ENCODE results near the gene TTC28.

TTC28 gene

GRCh38 chr22:28599693-28600092, 79.9 kb downstream of the TTC28 start:
- peaks cover 18% of the 10 kb centered on the region for H3K4me1 ChIP-seq (ENCODE audit: insufficient read depth, low read length)
- no peak overlapping the region for H3K27ac ChIP-seq (ENCODE audit: low read depth, low read length)
- no peaks in the 10 kb centered on the region for H3K9me3 ChIP-seq (ENCODE audit: low read length)
- no peaks in the 10 kb centered on the region for H3K27me3 ChIP-seq (ENCODE audit: control insufficient read depth in 1 of 2, insufficient read depth in 2 of 2, low read length in 2 of 2)
- H3K4me3 ChIP-seq (ENCODE audit: low read depth in 1 of 2, low read length in 2 of 2) = no peak overlapping the region
- no peaks in the 10 kb centered on the region for H3K36me3 ChIP-seq (ENCODE audit: insufficient read depth, low read length)
- H3K9ac ChIP-seq (ENCODE audit: low read length) = no peak overlapping the region

GRCh38 chr22:28597665-28598064, 82.0 kb downstream of the TTC28 start:
- Histone ChIP-seq H3K27me3 (ENCODE audit: control insufficient read depth in 1 of 2, insufficient read depth in 2 of 2, low read length in 2 of 2) (no peaks in the 10 kb centered on the region), H3K9ac (ENCODE audit: low read length) (no peak overlapping the region), H3K4me1 (ENCODE audit: insufficient read depth, low read length) (peaks cover 21% of the 10 kb centered on the region), H3K36me3 (ENCODE audit: insufficient read depth, low read length) (no peaks in the 10 kb centered on the region), H3K27ac (ENCODE audit: low read depth, low read length) (no peak overlapping the region), H3K9me3 (ENCODE audit: low read length) (no peaks in the 10 kb centered on the region), H3K4me3 (ENCODE audit: low read depth in 1 of 2, low read length in 2 of 2) (no peak overlapping the region)

DNA sequence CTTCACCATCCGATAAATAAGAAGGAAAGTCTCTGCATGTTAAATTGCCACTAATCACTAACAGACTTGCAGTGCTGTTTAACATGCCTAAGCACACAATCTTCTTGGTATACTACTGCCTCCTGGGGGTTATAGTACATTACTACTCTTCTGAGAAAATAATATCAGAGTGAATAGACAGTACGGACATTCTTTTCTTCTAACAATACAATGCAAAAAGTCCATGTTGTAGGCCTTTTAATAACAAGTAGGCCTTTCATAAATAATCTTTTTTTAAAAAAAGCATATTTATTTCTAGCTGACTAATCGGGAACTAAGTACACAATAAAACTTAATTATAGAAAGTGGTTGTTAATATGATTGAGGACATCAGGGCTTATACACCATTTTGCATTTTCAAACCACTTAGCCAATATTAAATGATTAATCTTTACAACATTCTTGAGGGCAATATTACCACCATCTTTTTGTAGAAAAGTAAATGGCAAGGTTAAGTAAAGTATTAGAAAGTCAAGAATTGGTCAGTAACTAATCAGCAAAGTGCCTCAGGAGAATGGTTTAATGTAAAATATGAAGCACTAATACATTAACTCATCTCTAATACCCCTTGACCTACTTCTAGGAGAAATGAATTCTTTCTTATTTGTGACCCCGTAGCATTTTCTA, 84.7 kb downstream of the TTC28 start:
- Histone ChIP-seq H3K27ac (ENCODE audit: low read depth, low read length) (no peak overlapping the region), H3K4me3 (ENCODE audit: low read depth in 1 of 2, low read length in 2 of 2) (no peak overlapping the region), H3K4me1 (ENCODE audit: insufficient read depth, low read length) (peaks cover 16% of the 10 kb centered on the region), H3K27me3 (ENCODE audit: control insufficient read depth in 1 of 2, insufficient read depth in 2 of 2, low read length in 2 of 2) (no peaks in the 10 kb centered on the region), H3K9me3 (ENCODE audit: low read length) (no peaks in the 10 kb centered on the region), H3K36me3 (ENCODE audit: insufficient read depth, low read length) (no peaks in the 10 kb centered on the region), H3K9ac (ENCODE audit: low read length) (no peak overlapping the region)

GRCh38 chr22:28594076-28594796, 85.4 kb downstream of the TTC28 start:
- H3K4me3 ChIP-seq (ENCODE audit: low read depth in 1 of 2, low read length in 2 of 2) = no peak overlapping the region
- H3K9ac ChIP-seq (ENCODE audit: low read length) = no peak overlapping the region
- no peak overlapping the region for H3K27ac ChIP-seq (ENCODE audit: low read depth, low read length)
- H3K36me3 ChIP-seq (ENCODE audit: insufficient read depth, low read length) = no peaks in the 10 kb centered on the region
- no peaks in the 10 kb centered on the region for H3K27me3 ChIP-seq (ENCODE audit: control insufficient read depth in 1 of 2, insufficient read depth in 2 of 2, low read length in 2 of 2)
- H3K9me3 ChIP-seq (ENCODE audit: low read length) = no peaks in the 10 kb centered on the region
- H3K4me1 ChIP-seq (ENCODE audit: insufficient read depth, low read length) = peaks cover 13% of the 10 kb centered on the region

DNA sequence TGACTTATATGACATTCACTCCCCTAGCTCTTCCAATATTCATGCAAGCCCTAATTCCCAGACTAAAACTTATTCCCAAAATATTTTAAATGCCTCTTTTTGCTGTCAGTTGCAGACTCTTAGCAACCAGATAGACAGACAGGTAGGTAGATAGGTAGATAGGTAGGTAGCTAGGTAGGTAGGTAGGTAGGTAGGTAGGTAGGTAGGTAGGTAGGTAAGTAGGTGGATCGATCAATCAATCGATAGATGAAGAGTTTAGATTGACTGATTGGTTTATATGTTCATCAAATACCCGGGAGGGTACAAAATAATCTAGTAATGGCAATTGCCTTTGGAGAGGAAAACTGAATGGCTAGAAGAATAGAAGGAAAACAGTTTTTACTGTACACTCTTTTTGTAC, 86.3 kb downstream of the TTC28 start:
- H3K4me1 ChIP-seq (ENCODE audit: insufficient read depth, low read length) = peaks cover 13% of the 10 kb centered on the region
- H3K4me3 ChIP-seq (ENCODE audit: low read depth in 1 of 2, low read length in 2 of 2) = no peak overlapping the region
- no peaks in the 10 kb centered on the region for H3K9me3 ChIP-seq (ENCODE audit: low read length)
- H3K27me3 ChIP-seq (ENCODE audit: control insufficient read depth in 1 of 2, insufficient read depth in 2 of 2, low read length in 2 of 2) = no peaks in the 10 kb centered on the region
- H3K36me3 ChIP-seq (ENCODE audit: insufficient read depth, low read length) = no peaks in the 10 kb centered on the region
- H3K9ac ChIP-seq (ENCODE audit: low read length) = no peak overlapping the region
- H3K27ac ChIP-seq (ENCODE audit: low read depth, low read length) = no peak overlapping the region

- H3K9ac ChIP-seq (ENCODE audit: low read length) = no peak overlapping the region
- H3K27me3 ChIP-seq (ENCODE audit: control insufficient read depth in 1 of 2, insufficient read depth in 2 of 2, low read length in 2 of 2) = no peaks in the 10 kb centered on the region
- no peaks in the 10 kb centered on the region for H3K9me3 ChIP-seq (ENCODE audit: low read length)
- H3K36me3 ChIP-seq (ENCODE audit: insufficient read depth, low read length) = no peaks in the 10 kb centered on the region
- H3K4me1 ChIP-seq (ENCODE audit: insufficient read depth, low read length) = no peaks in the 10 kb centered on the region
- no peak overlapping the region for H3K4me3 ChIP-seq (ENCODE audit: low read depth in 1 of 2, low read length in 2 of 2)
- H3K27ac ChIP-seq (ENCODE audit: low read depth, low read length) = no peak overlapping the region
Observed at GRCh38 chr22:28589102-28589750, 90.4 kb downstream of the TTC28 start.

- Histone ChIP-seq H3K36me3 (ENCODE audit: insufficient read depth, low read length) (no peaks in the 10 kb centered on the region), H3K27me3 (ENCODE audit: control insufficient read depth in 1 of 2, insufficient read depth in 2 of 2, low read length in 2 of 2) (no peaks in the 10 kb centered on the region), H3K9me3 (ENCODE audit: low read length) (no peaks in the 10 kb centered on the region), H3K4me3 (ENCODE audit: low read depth in 1 of 2, low read length in 2 of 2) (no peak overlapping the region), H3K4me1 (ENCODE audit: insufficient read depth, low read length) (no peaks in the 10 kb centered on the region), H3K27ac (ENCODE audit: low read depth, low read length) (no peak overlapping the region), H3K9ac (ENCODE audit: low read length) (no peak overlapping the region)
Observed at GRCh38 chr22:28585324-28585723, 94.3 kb downstream of the TTC28 start.

GRCh38 chr22:28582806-28583205, 96.8 kb downstream of the TTC28 start:
- Histone ChIP-seq H3K36me3 (ENCODE audit: insufficient read depth, low read length) (no peaks in the 10 kb centered on the region), H3K27me3 (ENCODE audit: control insufficient read depth in 1 of 2, insufficient read depth in 2 of 2, low read length in 2 of 2) (no peaks in the 10 kb centered on the region), H3K9me3 (ENCODE audit: low read length) (no peaks in the 10 kb centered on the region), H3K4me1 (ENCODE audit: insufficient read depth, low read length) (no peaks in the 10 kb centered on the region), H3K4me3 (ENCODE audit: low read depth in 1 of 2, low read length in 2 of 2) (no peak overlapping the region), H3K27ac (ENCODE audit: low read depth, low read length) (no peak overlapping the region), H3K9ac (ENCODE audit: low read length) (no peak overlapping the region)

- no peaks in the 10 kb centered on the region for H3K27me3 ChIP-seq (ENCODE audit: control insufficient read depth in 1 of 2, insufficient read depth in 2 of 2, low read length in 2 of 2)
- H3K9ac ChIP-seq (ENCODE audit: low read length) = no peak overlapping the region
- H3K27ac ChIP-seq (ENCODE audit: low read depth, low read length) = no peak overlapping the region
- H3K4me3 ChIP-seq (ENCODE audit: low read depth in 1 of 2, low read length in 2 of 2) = no peak overlapping the region
- H3K4me1 ChIP-seq (ENCODE audit: insufficient read depth, low read length) = no peaks in the 10 kb centered on the region
- no peaks in the 10 kb centered on the region for H3K36me3 ChIP-seq (ENCODE audit: insufficient read depth, low read length)
- no peaks in the 10 kb centered on the region for H3K9me3 ChIP-seq (ENCODE audit: low read length)
Observed at GRCh38 chr22:28581016-28581415, 98.6 kb downstream of the TTC28 start.

- no peaks in the 10 kb centered on the region for H3K36me3 ChIP-seq (ENCODE audit: insufficient read depth, low read length)
- no peaks in the 10 kb centered on the region for H3K27me3 ChIP-seq (ENCODE audit: control insufficient read depth in 1 of 2, insufficient read depth in 2 of 2, low read length in 2 of 2)
- H3K9ac ChIP-seq (ENCODE audit: low read length) = no peak overlapping the region
- no peaks in the 10 kb centered on the region for H3K9me3 ChIP-seq (ENCODE audit: low read length)
- H3K4me3 ChIP-seq (ENCODE audit: low read depth in 1 of 2, low read length in 2 of 2) = no peak overlapping the region
- H3K27ac ChIP-seq (ENCODE audit: low read depth, low read length) = no peak overlapping the region
- H3K4me1 ChIP-seq (ENCODE audit: insufficient read depth, low read length) = no peaks in the 10 kb centered on the region
Observed at GRCh38 chr22:28576162-28576561, 103.5 kb downstream of the TTC28 start.

- Histone ChIP-seq H3K4me3 (ENCODE audit: low read depth in 1 of 2, low read length in 2 of 2) (no peak overlapping the region), H3K27me3 (ENCODE audit: control insufficient read depth in 1 of 2, insufficient read depth in 2 of 2, low read length in 2 of 2) (no peaks in the 10 kb centered on the region), H3K27ac (ENCODE audit: low read depth, low read length) (no peak overlapping the region), H3K36me3 (ENCODE audit: insufficient read depth, low read length) (no peaks in the 10 kb centered on the region), H3K4me1 (ENCODE audit: insufficient read depth, low read length) (no peaks in the 10 kb centered on the region), H3K9ac (ENCODE audit: low read length) (no peak overlapping the region), H3K9me3 (ENCODE audit: low read length) (no peaks in the 10 kb centered on the region)
Observed at GRCh38 chr22:28574159-28574788, 105.4 kb downstream of the TTC28 start.

Measured in muscle layer of colon (tissue), 2 donors.